Measurements from ENCODE around the gene NPAS1.

- TF ChIP-seq CTCF (IDR thresholded peaks at IDR 0.05) (no peak), EP300 (IDR thresholded peaks at IDR 0.05) (no peak), POLR2A (IDR thresholded peaks at IDR 0.05) (no peak)
Observed at GRCh38 chr19:47005164-47005641, 14.4 kb upstream of the NPAS1 start.

Data from ovary (tissue), 3 donors.